Adrenal gland (tissue), 5 donors: ENCODE results near the gene RUVBL1.

Source experiments
- POLR2A ChIP-seq, 2 donors: fragments of 450-650 bp; IDR thresholded peaks; one replicate each; pipeline ENCODE4 v1.6.1; 2017; ENCODE audit warnings: antibody characterized with exemption in 2 of 2, mild to moderate bottlenecking in 2 of 2, moderate library complexity in 1 of 2
- TF ChIP-seq, protein P1 (sequence below), 6 experiments: fragments of 450-650 bp in 4 of 6; fragments of 200-600 bp in 2 of 6; sonication (generic) in 1 of 6; IDR thresholded peaks; 1 replicate in 5 of 6; 2 replicates in 1 of 6; pipeline versions ENCODE4 v1.5.1 to v1.8.0; 2016 to 2021; ENCODE audit warnings: antibody characterized with exemption in 6 of 6, mild to moderate bottlenecking in 2 of 6, moderate library complexity in 1 of 6
- donor health status: DM: no; HTN: no; CAD: no.

DNA sequence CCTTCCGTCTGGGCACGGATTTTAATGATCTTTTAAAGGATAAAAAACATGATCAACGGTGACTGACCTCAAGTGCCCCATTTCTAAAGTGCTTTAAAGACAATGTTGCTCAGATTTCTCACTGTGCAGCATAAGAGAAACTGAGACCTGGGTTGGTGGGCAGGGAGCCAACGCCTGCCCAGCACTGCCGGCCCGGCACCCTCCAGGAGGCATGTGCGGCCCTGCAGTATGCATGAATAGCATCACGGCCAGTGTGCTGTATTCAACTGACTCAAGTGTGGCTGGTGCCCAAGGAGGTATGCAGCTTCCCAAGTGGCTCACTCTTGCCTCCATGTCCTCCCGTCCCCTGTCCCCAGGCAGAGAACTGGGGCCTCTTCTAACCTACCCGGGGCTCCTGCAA, 41.1 kb downstream of the RUVBL1 start:
- no peak for TF ChIP-seq POLR2A (IDR thresholded peaks at IDR 0.05)
- TF ChIP-seq, protein P1, sequence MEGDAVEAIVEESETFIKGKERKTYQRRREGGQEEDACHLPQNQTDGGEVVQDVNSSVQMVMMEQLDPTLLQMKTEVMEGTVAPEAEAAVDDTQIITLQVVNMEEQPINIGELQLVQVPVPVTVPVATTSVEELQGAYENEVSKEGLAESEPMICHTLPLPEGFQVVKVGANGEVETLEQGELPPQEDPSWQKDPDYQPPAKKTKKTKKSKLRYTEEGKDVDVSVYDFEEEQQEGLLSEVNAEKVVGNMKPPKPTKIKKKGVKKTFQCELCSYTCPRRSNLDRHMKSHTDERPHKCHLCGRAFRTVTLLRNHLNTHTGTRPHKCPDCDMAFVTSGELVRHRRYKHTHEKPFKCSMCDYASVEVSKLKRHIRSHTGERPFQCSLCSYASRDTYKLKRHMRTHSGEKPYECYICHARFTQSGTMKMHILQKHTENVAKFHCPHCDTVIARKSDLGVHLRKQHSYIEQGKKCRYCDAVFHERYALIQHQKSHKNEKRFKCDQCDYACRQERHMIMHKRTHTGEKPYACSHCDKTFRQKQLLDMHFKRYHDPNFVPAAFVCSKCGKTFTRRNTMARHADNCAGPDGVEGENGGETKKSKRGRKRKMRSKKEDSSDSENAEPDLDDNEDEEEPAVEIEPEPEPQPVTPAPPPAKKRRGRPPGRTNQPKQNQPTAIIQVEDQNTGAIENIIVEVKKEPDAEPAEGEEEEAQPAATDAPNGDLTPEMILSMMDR (IDR thresholded peaks at IDR 0.05) = no peak
